Osteocyte (in vitro differentiated cells): Measurements from ENCODE around the gene CD200R1L. TPM values are rescaled to one million over a fixed set of nuclear protein-coding genes. Genes with fewer than 3 reads are reported as not detected.

Experiments
- DNase-seq: peaks from one replicate; pipeline ENCODE4 v3.0.0; 2021; ENCODE audit warnings: mixed read lengths; ENCODE audit not compliant: unreplicated experiment; ENCODE audit errors: extremely low spot score
- H3K27ac Mint-ChIP-seq: one replicate; pipeline ENCODE4 v1.8.0; 2021; ENCODE audit warnings: mild to moderate bottlenecking, mixed read lengths; ENCODE audit not compliant: unreplicated experiment
- H3K27me3 Mint-ChIP-seq: one replicate; pipeline ENCODE4 v1.8.0; 2021; ENCODE audit warnings: mixed read lengths; ENCODE audit not compliant: unreplicated experiment
- H3K36me3 Mint-ChIP-seq: one replicate; pipeline ENCODE4 v1.8.0; 2021; ENCODE audit warnings: mixed read lengths; ENCODE audit not compliant: unreplicated experiment
- H3K4me1 Mint-ChIP-seq: one replicate; pipeline ENCODE4 v1.8.0; 2021; ENCODE audit warnings: mixed read lengths; ENCODE audit not compliant: unreplicated experiment
- H3K4me3 Mint-ChIP-seq: one replicate; pipeline ENCODE4 v1.8.0; 2021; ENCODE audit warnings: mild to moderate bottlenecking, moderate library complexity, mixed read lengths; ENCODE audit not compliant: unreplicated experiment
- H3K9me3 Mint-ChIP-seq: one replicate; pipeline ENCODE4 v1.8.0; 2021; ENCODE audit warnings: mixed read lengths; ENCODE audit not compliant: unreplicated experiment
- CTCF ChIP-seq: fragments of 200-600 bp; sonication (generic); IDR thresholded peaks from 2 replicates; pipeline ENCODE4 v1.5.0; 2021; ENCODE audit warnings: antibody characterized with exemption, mild to moderate bottlenecking, moderate library complexity
- total RNA-seq: library from RNA; stranded (reverse); gene quantifications from 2 replicates; pipeline ENCODE4 v1.2.1, GENCODE V29; 2021

CD200R1L gene
- total RNA-seq, 1 donor from 2014 or later, result not detected

GRCh38 chr3:112881891-112882290, 35.2 kb upstream of the CD200R1L start:
- Mint-ChIP-seq H3K9me3 (peaks cover 9% of the 10 kb centered on the region), H3K4me1 (peaks cover 4% of the 10 kb centered on the region), H3K27ac (no peak overlapping the region), H3K4me3 (no peak overlapping the region), H3K36me3 (no peaks in the 10 kb centered on the region), H3K27me3 (peaks cover 14% of the 10 kb centered on the region)
- no peak for TF ChIP-seq CTCF
- DNase-seq, result no peak

- Mint-ChIP-seq H3K4me1 (no peaks in the 10 kb centered on the region), H3K9me3 (peaks cover 13% of the 10 kb centered on the region), H3K4me3 (no peak overlapping the region), H3K36me3 (no peaks in the 10 kb centered on the region), H3K27me3 (peaks cover 41% of the 10 kb centered on the region), H3K27ac (no peak overlapping the region)
- no peak for TF ChIP-seq CTCF
- no peak for DNase-seq
Measured at GRCh38 chr3:112875561-112875960, 28.9 kb upstream of the CD200R1L start.

- no peak overlapping the region for H3K4me3 Mint-ChIP-seq
- H3K4me1 Mint-ChIP-seq, result no peaks in the 10 kb centered on the region
- TF ChIP-seq CTCF, result no peak
- no peak for DNase-seq
- peaks cover 38% of the 10 kb centered on the region for H3K27me3 Mint-ChIP-seq
- peaks cover 16% of the 10 kb centered on the region for H3K9me3 Mint-ChIP-seq
- H3K36me3 Mint-ChIP-seq, result no peaks in the 10 kb centered on the region
- H3K27ac Mint-ChIP-seq, result no peak overlapping the region
Measured at GRCh38 chr3:112874725-112875124, 28.1 kb upstream of the CD200R1L start.

- no peaks in the 10 kb centered on the region for H3K36me3 Mint-ChIP-seq
- peaks cover 17% of the 10 kb centered on the region for H3K9me3 Mint-ChIP-seq
- DNase-seq, result no peak
- H3K4me1 Mint-ChIP-seq, result no peaks in the 10 kb centered on the region
- TF ChIP-seq CTCF, result no peak
- H3K27me3 Mint-ChIP-seq, result peaks cover 40% of the 10 kb centered on the region
- no peak overlapping the region for H3K4me3 Mint-ChIP-seq
- H3K27ac Mint-ChIP-seq, result no peak overlapping the region
Measured at GRCh38 chr3:112873632-112874031, 27.0 kb upstream of the CD200R1L start.

GRCh38 chr3:112871735-112872134, 25.1 kb upstream of the CD200R1L start:
- H3K9me3 Mint-ChIP-seq, result peaks cover 17% of the 10 kb centered on the region
- no peak for DNase-seq
- H3K27me3 Mint-ChIP-seq, result peaks cover 56% of the 10 kb centered on the region
- H3K4me3 Mint-ChIP-seq, result no peak overlapping the region
- no peaks in the 10 kb centered on the region for H3K36me3 Mint-ChIP-seq
- no peak for TF ChIP-seq CTCF
- H3K27ac Mint-ChIP-seq, result no peak overlapping the region
- no peaks in the 10 kb centered on the region for H3K4me1 Mint-ChIP-seq
